H1 (cell line): ENCODE measurements around the gene ABHD1. TPM values are rescaled to one million over a fixed set of nuclear protein-coding genes. Genes with fewer than 3 reads are reported as not detected.

Experiments used
- CTCF ChIA-PET: fragments of 300-600 bp; sonication (Branson Sonifier 250); formaldehyde crosslinking; loops from one replicate; lab custom pipeline; 2021; ENCODE audit not compliant: partially characterized antibody; lab: Charles Lee
- POLR2A ChIA-PET: fragments of 300-600 bp; sonication (Branson Sonifier 250); formaldehyde crosslinking; loops from one replicate; lab custom pipeline; 2021; ENCODE audit warnings: inconsistent platforms; ENCODE audit not compliant: partially characterized antibody; lab: Charles Lee
- DNase-seq, 2 experiments: peaks; one replicate each; pipeline versions ENCODE4 v3.0.0 to v3.0.0-alpha.2; 2010 to 2022; ENCODE audit warnings: low spot score in 2 of 2, low read depth in 1 of 2, mixed read lengths in 1 of 2
- FAIRE-seq: peaks from 2 replicates; lab custom pipeline; 2011; peaks lifted over from hg19 to GRCh38; lab: Jason Lieb, UNC
- H2AFZ ChIP-seq: 2 replicates; pipeline ENCODE4 v1.8.1; 2012; ENCODE audit warnings: low read length, inconsistent platforms
- H2AK5ac ChIP-seq: 2 replicates; pipeline ENCODE4 v1.6.1; 2013; ENCODE audit warnings: low read depth, low read length
- H2BK120ac ChIP-seq: replicated peaks from 2 replicates; pipeline ENCODE3; 2013; ENCODE audit warnings: low read depth, low read length, inconsistent platforms
- H2BK12ac ChIP-seq: 2 replicates; pipeline ENCODE4 v1.6.1; 2013; ENCODE audit warnings: low read depth, low read length
- H2BK15ac ChIP-seq: 2 replicates; pipeline ENCODE4 v1.6.1; 2013; ENCODE audit warnings: low read length
- H2BK20ac ChIP-seq: 2 replicates; pipeline ENCODE4 v1.6.1; 2013; ENCODE audit warnings: low read length
- H2BK5ac ChIP-seq: 2 replicates; pipeline ENCODE4 v1.6.1; 2013; ENCODE audit warnings: low read depth, low read length
- H3K14ac ChIP-seq: 2 replicates; pipeline ENCODE4 v1.6.1; 2013; ENCODE audit warnings: inconsistent platforms; ENCODE audit not compliant: insufficient read length
- H3K18ac ChIP-seq: 2 replicates; pipeline ENCODE4 v1.6.1; 2013; ENCODE audit warnings: low read length; ENCODE audit errors: extremely low read depth
- H3K23ac ChIP-seq: 2 replicates; pipeline ENCODE4 v1.6.1; 2013; ENCODE audit warnings: inconsistent platforms; ENCODE audit not compliant: insufficient read length
- H3K23me2 ChIP-seq: 2 replicates; pipeline ENCODE4 v1.6.1; 2013; ENCODE audit warnings: low read depth, low read length
- H3K27ac ChIP-seq: 2 replicates; pipeline ENCODE4 v1.6.1; 2011; ENCODE audit warnings: low read depth, low read length, inconsistent platforms
- H3K27me3 ChIP-seq, 4 experiments: replicated peaks in 1 of 4; 1 replicate in 1 of 4; 2 replicates in 3 of 4; pipeline versions ENCODE4 v1.6.1 to v1.8.1; 2011 to 2013; ENCODE audit warnings: low read length in 3 of 4, mild to moderate bottlenecking in 3 of 4, inconsistent platforms in 2 of 4, mixed read lengths in 2 of 4, moderate library complexity in 1 of 4; ENCODE audit not compliant: control insufficient read depth in 3 of 4, insufficient read depth in 3 of 4; ENCODE audit errors: extremely low read depth in 1 of 4
- H3K36me3 ChIP-seq, 4 experiments: 2 replicates each; pipeline versions ENCODE4 v1.6.1 to v1.8.1; 2011 to 2013; ENCODE audit warnings: mild to moderate bottlenecking in 4 of 4, low read length in 3 of 4, moderate library complexity in 2 of 4, control low read depth in 1 of 4, inconsistent platforms in 1 of 4; ENCODE audit not compliant: insufficient read depth in 4 of 4, control insufficient read depth in 2 of 4
- H3K4ac ChIP-seq: replicated peaks from 2 replicates; pipeline ENCODE3; 2013; ENCODE audit warnings: low read length, low read depth, mixed read lengths, inconsistent platforms; ENCODE audit not compliant: insufficient read length
- H3K4me1 ChIP-seq, 4 experiments: replicated peaks in 1 of 4; 1 replicate in 1 of 4; 2 replicates in 3 of 4; pipeline versions ENCODE4 v1.6.1 to v1.8.1; 2011 to 2013; ENCODE audit warnings: low read length in 3 of 4, inconsistent platforms in 2 of 4, mixed read lengths in 1 of 4; ENCODE audit not compliant: insufficient read depth in 4 of 4, control insufficient read depth in 3 of 4
- H3K4me2 ChIP-seq, 2 experiments: 2 replicates each; pipeline versions ENCODE4 v1.6.1 to v1.8.1; 2011 to 2013; ENCODE audit warnings: low read depth in 2 of 2, low read length in 2 of 2, control low read depth in 1 of 2, inconsistent platforms in 1 of 2, mild to moderate bottlenecking in 1 of 2; ENCODE audit not compliant: insufficient read depth in 1 of 2
- H3K4me3 ChIP-seq, 4 experiments: fragments of 200-600, 300-600 bp in 1 of 4; sonication (generic), shearing (Covaris generic), sonication (Bioruptor Twin) in 1 of 4; 2 replicates each; pipeline versions ENCODE4 v1.5.1 to v1.8.1; 2011 to 2016; ENCODE audit warnings: low read length in 4 of 4, low read depth in 3 of 4, control low read depth in 2 of 4, inconsistent platforms in 2 of 4, mild to moderate bottlenecking in 2 of 4, mixed read lengths in 1 of 4, moderate library complexity in 1 of 4; ENCODE audit not compliant: insufficient read depth in 2 of 4; ENCODE audit errors: extremely low read depth in 1 of 4
- H3K56ac ChIP-seq: replicated peaks from 2 replicates; pipeline ENCODE3; 2013; ENCODE audit warnings: low read depth, mild to moderate bottlenecking, mixed read lengths, low read length, inconsistent platforms; ENCODE audit not compliant: insufficient read length
- H3K79me1 ChIP-seq: 2 replicates; pipeline ENCODE4 v1.6.1; 2013; ENCODE audit warnings: low read depth, low read length, control low read depth
- H3K79me2 ChIP-seq, 2 experiments: 2 replicates each; pipeline versions ENCODE4 v1.6.1 to v1.8.1; 2012 to 2013; ENCODE audit warnings: low read length in 2 of 2, mild to moderate bottlenecking in 2 of 2, inconsistent platforms in 1 of 2; ENCODE audit not compliant: insufficient read depth in 2 of 2, control insufficient read depth in 1 of 2
- H3K9ac ChIP-seq, 4 experiments: replicated peaks in 1 of 4; 1 replicate in 1 of 4; 2 replicates in 3 of 4; pipeline versions ENCODE4 v1.6.1 to v1.8.1; 2011 to 2013; ENCODE audit warnings: low read depth in 3 of 4, low read length in 3 of 4, control low read depth in 2 of 4, mild to moderate bottlenecking in 2 of 4, moderate library complexity in 2 of 4, inconsistent platforms in 1 of 4; ENCODE audit errors: extremely low read depth in 1 of 4
- H3K9me3 ChIP-seq, 2 experiments: 2 replicates each; pipeline versions ENCODE4 v1.6.1 to v1.8.1; 2012 to 2013; ENCODE audit warnings: mild to moderate bottlenecking in 2 of 2, moderate library complexity in 2 of 2, control low read depth in 1 of 2, inconsistent platforms in 1 of 2, low read depth in 1 of 2, low read length in 1 of 2, mixed read lengths in 1 of 2; ENCODE audit not compliant: insufficient read depth in 2 of 2
- H4K20me1 ChIP-seq, 2 experiments: replicated peaks in 1 of 2; 2 replicates each; pipeline versions ENCODE3 to v1.8.1; 2011 to 2013; ENCODE audit warnings: inconsistent platforms in 2 of 2, low read length in 2 of 2, mild to moderate bottlenecking in 1 of 2; ENCODE audit not compliant: insufficient read depth in 2 of 2, control insufficient read depth in 1 of 2
- H4K5ac ChIP-seq: 2 replicates; pipeline ENCODE4 v1.6.1; 2013; ENCODE audit warnings: low read length, low read depth, mixed read lengths, inconsistent platforms; ENCODE audit not compliant: insufficient read length
- H4K8ac ChIP-seq: 2 replicates; pipeline ENCODE4 v1.8.0; 2013; ENCODE audit warnings: mild to moderate bottlenecking, moderate library complexity, low read length, inconsistent platforms; ENCODE audit not compliant: insufficient read depth; ENCODE audit errors: extremely low read depth
- H4K91ac ChIP-seq: replicated peaks from 2 replicates; pipeline ENCODE3; 2013; ENCODE audit warnings: low read length, mixed read lengths, inconsistent platforms; ENCODE audit not compliant: insufficient read length
- POLR2A ChIP-seq, 2 experiments: IDR thresholded peaks; 1 replicate in 1 of 2; 2 replicates in 1 of 2; pipeline ENCODE4 v1.6.1; 2011; ENCODE audit warnings: low read depth in 2 of 2, low read length in 2 of 2, mild to moderate bottlenecking in 2 of 2; ENCODE audit errors: control extremely low read depth in 1 of 2
- WGBS, 2 experiments: shearing (Covaris generic) in 1 of 2; methylation state at CpG; one replicate each; pipeline versions ENCODE4 v1.1.6 to v1.1.7; 2013 to 2015; ENCODE audit warnings: low lambda C conversion rate in 2 of 2, mixed read lengths in 2 of 2, inconsistent platforms in 1 of 2, low coverage in 1 of 2, missing lambda C conversion rate in 1 of 2; ENCODE audit not compliant: insufficient replicate concordance in 2 of 2, insufficient coverage in 1 of 2, insufficient read length in 1 of 2; ENCODE audit errors: extremely low coverage in 1 of 2, missing lambda C conversion rate in 1 of 2; 5-methylcytosine and 5-hydroxymethylcytosine counted together
- polyA plus RNA-seq, 7 experiments: library from polyadenylated mRNA; depleted of rRNA in 3 of 7; stranded (reverse) in 5 of 7; unstranded in 2 of 7; fragments of >200 nt in 5 of 7; fragments of 200-250 nt in 2 of 7; gene quantifications; 1 replicate in 5 of 7; 2 replicates in 1 of 7; 4 replicates in 1 of 7; pipeline versions ENCODE4 v1.2.1 to v1.2.3, GENCODE V29; 2011 to 2013; ENCODE audit warnings: missing spikeins in 2 of 7, mixed read lengths in 2 of 7
- total RNA-seq: library from RNA; stranded (reverse); fragmentation: NEBNext Ultra II Directional; extraction: Animal tissue kit (Norgen Biotek cat#: 25700); gene quantifications from 2 replicates; pipeline ENCODE4 v1.2.1, GENCODE V29; 2021

ABHD1 gene
- total and polyA plus RNA-seq, 2 of the 8 experiments (the other 6 are each of a cell fraction or from before 2014, with no cell fraction given), result 0.20 to 1.1 TPM

GRCh38 chr2:27159271-27159670, 35.7 kb downstream of the ABHD1 start:
- Histone ChIP-seq H2BK20ac (no peak overlapping the region), H3K27ac (no peak overlapping the region), H4K8ac (no peak overlapping the region), H3K4me1 (no peaks in the 10 kb centered on the region; a peak in 1 of 7 replicates), H2BK12ac (no peak overlapping the region), H3K4me2 (no peak overlapping the region), H3K27me3 (no peaks in the 10 kb centered on the region), H3K4me3 (no peak overlapping the region), H3K23me2 (no peaks in the 10 kb centered on the region), H3K9me3 (no peaks in the 10 kb centered on the region), H3K18ac (no peak overlapping the region), H2AK5ac (no peak overlapping the region), H2BK5ac (no peak overlapping the region), H3K79me1 (no peaks in the 10 kb centered on the region), H3K23ac (no peak overlapping the region), H3K9ac (no peak overlapping the region), H4K20me1 (no peaks in the 10 kb centered on the region), H2BK15ac (no peak overlapping the region), H3K79me2 (no peaks in the 10 kb centered on the region), H3K14ac (no peak overlapping the region), H2AFZ (no peak overlapping the region), H3K4ac (no peak overlapping the region), H3K36me3 (no peaks in the 10 kb centered on the region), H4K5ac (no peak overlapping the region), H3K56ac (no peak overlapping the region), H2BK120ac (no peak overlapping the region), H4K91ac (no peak overlapping the region)
- 85% methylated on average over 6 of the region's 6 CpGs; no CpG with 5 or more reads in 1 of the 2 experiments for WGBS, 2 experiments
- CTCF ChIA-PET, result interaction anchor here (0.9 to 4.6 kb wide), 8 partner anchors 9 to 120 kb away, joined by 3 to 36 read pairs (median 4); no protein-coding TSS in a partner anchor
- POLR2A ChIA-PET, result interaction anchor here (1.0 to 1.5 kb wide), 4 partner anchors 25 to 63 kb away, joined by 3 to 6 read pairs (median 3); partner anchors contain the start of gene PREB
- no peak for TF ChIP-seq POLR2A (IDR thresholded peaks at IDR 0.05; ENCODE audit: control extremely low read depth in 1 of 2, low read depth in 2 of 2, low read length in 2 of 2)
- FAIRE-seq (no peak), DNase-seq (no peak)
